ENCODE data around the gene ZNF451.

DNA sequence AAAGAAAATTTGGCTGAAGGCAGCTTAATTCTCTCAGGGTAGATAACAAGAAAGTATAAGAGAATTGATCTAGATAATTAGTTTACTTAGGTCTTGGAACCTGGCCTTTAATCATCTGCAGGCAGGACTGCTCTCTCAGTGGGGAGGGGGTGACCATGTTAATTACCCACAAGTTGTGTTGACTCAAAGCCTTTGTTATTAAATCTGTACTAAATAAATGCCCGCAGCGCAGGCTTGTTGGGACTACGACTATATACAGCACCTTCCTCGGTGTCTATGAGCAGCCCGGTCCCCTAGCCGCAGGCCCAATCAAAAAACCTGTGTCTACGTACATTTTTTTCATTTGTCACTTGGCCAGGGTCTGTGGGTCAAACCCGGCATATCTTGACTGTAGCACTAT, 15.6 kb upstream of the ZNF451 start:
- TF ChIP-seq EZH2 (IDR thresholded peaks at IDR 0.05) = no peak
- no peak for TF ChIP-seq FOXP2 (optimal IDR thresholded peaks at IDR 0.05; ENCODE audit: control extremely low read depth, extremely low read length, insufficient read depth)
